HCEC 1CT (cell line): ENCODE measurements around the gene MTERF4.

Experiments used
- DNase-seq: peaks from one replicate; pipeline ENCODE4 v3.0.0-alpha.2; 2017

Gene MTERF4

GRCh38 chr2:241068136-241068941 is 33.7 kb downstream of the MTERF4 start:
- no peak for DNase-seq

- no peak for DNase-seq
These were observed 34.5 kb downstream of the MTERF4 start for GRCh38 chr2:241067501-241068135.

GRCh38 chr2:241066893-241067341 is 35.2 kb downstream of the MTERF4 start:
- no peak for DNase-seq

GRCh38 chr2:241066171-241066892 is 35.8 kb downstream of the MTERF4 start:
- DNase-seq, result no peak

- no peak for DNase-seq
These were observed 36.7 kb downstream of the MTERF4 start for GRCh38 chr2:241065355-241065803.

- no peak for DNase-seq
These were observed 37.2 kb downstream of the MTERF4 start for GRCh38 chr2:241064802-241065354.

GRCh38 chr2:241064008-241064801 is 37.9 kb downstream of the MTERF4 start:
- DNase-seq, result no peak

- DNase-seq, result no peak
These were observed 38.5 kb downstream of the MTERF4 start for GRCh38 chr2:241063587-241063986.

GRCh38 chr2:241063093-241063551 is 39.0 kb downstream of the MTERF4 start:
- DNase-seq, result no peak

GRCh38 chr2:241062389-241063092 is 39.5 kb downstream of the MTERF4 start:
- DNase-seq, result no peak

- DNase-seq, result no peak
These were observed 40.8 kb downstream of the MTERF4 start for GRCh38 chr2:241061275-241061674.

- no peak for DNase-seq
These were observed 48.4 kb downstream of the MTERF4 start for GRCh38 chr2:241053576-241054251.

- no peak for DNase-seq
These were observed 49.3 kb downstream of the MTERF4 start for GRCh38 chr2:241052677-241053360.

- no peak for DNase-seq
These were observed 50.3 kb downstream of the MTERF4 start for GRCh38 chr2:241051578-241052487.

- DNase-seq, result no peak
These were observed 51.2 kb downstream of the MTERF4 start for GRCh38 chr2:241050624-241051577.

GRCh38 chr2:241049739-241050623 is 52.1 kb downstream of the MTERF4 start:
- DNase-seq, result no peak

- DNase-seq, result no peak
These were observed 53.1 kb downstream of the MTERF4 start for GRCh38 chr2:241048949-241049343.
